ENCODE results near the gene CDK5RAP3.

DNA sequence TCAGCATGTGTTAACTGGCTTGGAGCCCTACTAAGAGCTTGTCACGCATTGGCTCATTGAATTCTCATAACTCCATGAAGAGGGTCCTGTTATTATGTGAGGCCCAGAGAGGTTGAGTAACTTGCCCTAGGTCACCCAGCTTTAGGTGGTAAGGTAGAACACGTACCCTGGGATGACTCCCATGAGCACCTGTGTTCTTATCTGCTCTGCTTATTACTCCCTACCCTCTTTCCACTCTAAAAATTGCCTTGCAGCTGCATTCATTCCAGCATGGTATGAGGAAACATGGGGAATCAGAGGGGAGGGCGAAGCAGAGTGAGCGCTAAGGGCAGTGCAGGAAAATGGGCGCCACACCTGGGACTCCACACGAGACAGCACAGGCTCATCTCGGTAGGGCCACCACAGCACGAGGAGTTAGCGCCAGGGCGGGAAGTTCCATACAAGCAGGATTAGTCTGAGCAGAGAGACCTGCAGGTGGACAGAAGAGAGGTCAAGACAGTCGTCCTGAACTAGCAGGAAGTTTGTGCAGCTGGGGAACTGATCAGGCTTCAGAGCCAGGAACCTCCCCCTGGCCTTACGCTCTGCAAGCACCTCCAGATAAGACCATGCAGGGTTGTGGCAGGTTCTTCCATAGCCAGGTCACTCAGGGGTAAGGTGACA lies 56.5 kb downstream of the CDK5RAP3 start:
- TF ChIP-seq ESRRA (CRISPR knock-in tag; IDR thresholded peaks at IDR 0.05; ENCODE audit: borderline replicate concordance) (no peak), TEAD4 (CRISPR knock-in tag; IDR thresholded peaks at IDR 0.05) (no peak), NR2C2 (CRISPR knock-in tag; IDR thresholded peaks at IDR 0.05) (no peak), NR1H2 (CRISPR knock-in tag; IDR thresholded peaks at IDR 0.05) (no peak)
- TF ChIP-seq, protein P1, sequence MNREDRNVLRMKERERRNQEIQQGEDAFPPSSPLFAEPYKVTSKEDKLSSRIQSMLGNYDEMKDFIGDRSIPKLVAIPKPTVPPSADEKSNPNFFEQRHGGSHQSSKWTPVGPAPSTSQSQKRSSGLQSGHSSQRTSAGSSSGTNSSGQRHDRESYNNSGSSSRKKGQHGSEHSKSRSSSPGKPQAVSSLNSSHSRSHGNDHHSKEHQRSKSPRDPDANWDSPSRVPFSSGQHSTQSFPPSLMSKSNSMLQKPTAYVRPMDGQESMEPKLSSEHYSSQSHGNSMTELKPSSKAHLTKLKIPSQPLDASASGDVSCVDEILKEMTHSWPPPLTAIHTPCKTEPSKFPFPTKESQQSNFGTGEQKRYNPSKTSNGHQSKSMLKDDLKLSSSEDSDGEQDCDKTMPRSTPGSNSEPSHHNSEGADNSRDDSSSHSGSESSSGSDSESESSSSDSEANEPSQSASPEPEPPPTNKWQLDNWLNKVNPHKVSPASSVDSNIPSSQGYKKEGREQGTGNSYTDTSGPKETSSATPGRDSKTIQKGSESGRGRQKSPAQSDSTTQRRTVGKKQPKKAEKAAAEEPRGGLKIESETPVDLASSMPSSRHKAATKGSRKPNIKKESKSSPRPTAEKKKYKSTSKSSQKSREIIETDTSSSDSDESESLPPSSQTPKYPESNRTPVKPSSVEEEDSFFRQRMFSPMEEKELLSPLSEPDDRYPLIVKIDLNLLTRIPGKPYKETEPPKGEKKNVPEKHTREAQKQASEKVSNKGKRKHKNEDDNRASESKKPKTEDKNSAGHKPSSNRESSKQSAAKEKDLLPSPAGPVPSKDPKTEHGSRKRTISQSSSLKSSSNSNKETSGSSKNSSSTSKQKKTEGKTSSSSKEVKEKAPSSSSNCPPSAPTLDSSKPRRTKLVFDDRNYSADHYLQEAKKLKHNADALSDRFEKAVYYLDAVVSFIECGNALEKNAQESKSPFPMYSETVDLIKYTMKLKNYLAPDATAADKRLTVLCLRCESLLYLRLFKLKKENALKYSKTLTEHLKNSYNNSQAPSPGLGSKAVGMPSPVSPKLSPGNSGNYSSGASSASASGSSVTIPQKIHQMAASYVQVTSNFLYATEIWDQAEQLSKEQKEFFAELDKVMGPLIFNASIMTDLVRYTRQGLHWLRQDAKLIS (CRISPR knock-in tag; IDR thresholded peaks at IDR 0.05; ENCODE audit: borderline replicate concordance): no peak
- TF ChIP-seq, protein P2, sequence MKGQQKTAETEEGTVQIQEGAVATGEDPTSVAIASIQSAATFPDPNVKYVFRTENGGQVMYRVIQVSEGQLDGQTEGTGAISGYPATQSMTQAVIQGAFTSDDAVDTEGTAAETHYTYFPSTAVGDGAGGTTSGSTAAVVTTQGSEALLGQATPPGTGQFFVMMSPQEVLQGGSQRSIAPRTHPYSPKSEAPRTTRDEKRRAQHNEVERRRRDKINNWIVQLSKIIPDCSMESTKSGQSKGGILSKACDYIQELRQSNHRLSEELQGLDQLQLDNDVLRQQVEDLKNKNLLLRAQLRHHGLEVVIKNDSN (CRISPR knock-in tag; IDR thresholded peaks at IDR 0.05): no peak

All from WTC11 (cell line).